Nephron progenitor cell (in vitro differentiated cells): ENCODE results near the gene CASQ1.
A peak's percentile ranks its signal among the peaks of the same experiment; 100 is the strongest.

Experiments used
- DNase-seq: peaks from one replicate; pipeline ENCODE4 v3.0.0; 2021
- H3K27ac Mint-ChIP-seq: 2 replicates; pipeline ENCODE4 v1.8.0; 2021; ENCODE audit warnings: mild to moderate bottlenecking, moderate library complexity, mixed read lengths
- H3K27me3 Mint-ChIP-seq: 2 replicates; pipeline ENCODE4 v1.8.0; 2021; ENCODE audit warnings: mild to moderate bottlenecking, low read depth, mixed read lengths; ENCODE audit not compliant: poor library complexity
- H3K36me3 Mint-ChIP-seq: 2 replicates; pipeline ENCODE4 v1.8.0; 2021; ENCODE audit warnings: low read depth, mixed read lengths
- H3K4me1 Mint-ChIP-seq: 2 replicates; pipeline ENCODE4 v1.8.0; 2021; ENCODE audit warnings: mixed read lengths
- H3K4me3 Mint-ChIP-seq: 2 replicates; pipeline ENCODE4 v1.8.0; 2021; ENCODE audit warnings: mild to moderate bottlenecking, moderate library complexity, mixed read lengths
- H3K9me3 Mint-ChIP-seq: 2 replicates; pipeline ENCODE4 v1.8.0; 2021; ENCODE audit warnings: mild to moderate bottlenecking, moderate library complexity, mixed read lengths
- CTCF ChIP-seq: fragments of 200-600 bp; sonication (generic); IDR thresholded peaks from 2 replicates; pipeline ENCODE4 v1.5.0; 2021; ENCODE audit warnings: antibody characterized with exemption

CASQ1 gene

GRCh38 chr1:160219062-160219929, 28.9 kb downstream of the CASQ1 start:
- peak overlapping the region; percentile 60 for H3K27ac Mint-ChIP-seq
- H3K27me3 Mint-ChIP-seq, result no peaks in the 10 kb centered on the region
- DNase-seq, result peak; percentile 46
- no peak overlapping the region for H3K4me3 Mint-ChIP-seq
- H3K9me3 Mint-ChIP-seq, result no peaks in the 10 kb centered on the region
- H3K4me1 Mint-ChIP-seq, result peaks cover 5% of the 10 kb centered on the region
- peak; percentile 46 for TF ChIP-seq CTCF
- peaks cover 64% of the 10 kb centered on the region for H3K36me3 Mint-ChIP-seq

GRCh38 chr1:160220301-160220700, 29.9 kb downstream of the CASQ1 start:
- no peak for TF ChIP-seq CTCF
- H3K4me1 Mint-ChIP-seq, result peaks cover 5% of the 10 kb centered on the region
- no peak overlapping the region for H3K4me3 Mint-ChIP-seq
- H3K27me3 Mint-ChIP-seq, result no peaks in the 10 kb centered on the region
- H3K36me3 Mint-ChIP-seq, result peaks cover 70% of the 10 kb centered on the region
- no peak for DNase-seq
- peak overlapping the region; percentile 60 for H3K27ac Mint-ChIP-seq
- H3K9me3 Mint-ChIP-seq, result no peaks in the 10 kb centered on the region

GRCh38 chr1:160221089-160221488, 30.7 kb downstream of the CASQ1 start:
- no peak for TF ChIP-seq CTCF
- H3K4me1 Mint-ChIP-seq, result peaks cover 5% of the 10 kb centered on the region
- no peak overlapping the region for H3K4me3 Mint-ChIP-seq
- no peak for DNase-seq
- H3K9me3 Mint-ChIP-seq, result no peaks in the 10 kb centered on the region
- no peaks in the 10 kb centered on the region for H3K27me3 Mint-ChIP-seq
- H3K27ac Mint-ChIP-seq, result no peak overlapping the region
- H3K36me3 Mint-ChIP-seq, result peaks cover 63% of the 10 kb centered on the region

GRCh38 chr1:160222546-160222945, 32.2 kb downstream of the CASQ1 start:
- Mint-ChIP-seq H3K9me3 (no peaks in the 10 kb centered on the region), H3K27me3 (no peaks in the 10 kb centered on the region)

GRCh38 chr1:160224606-160225005, 34.2 kb downstream of the CASQ1 start:
- DNase-seq, result no peak
- Mint-ChIP-seq H3K27ac (no peak overlapping the region), H3K4me3 (no peak overlapping the region), H3K9me3 (no peaks in the 10 kb centered on the region), H3K36me3 (peaks cover 59% of the 10 kb centered on the region), H3K27me3 (no peaks in the 10 kb centered on the region), H3K4me1 (peaks cover 5% of the 10 kb centered on the region)
- TF ChIP-seq CTCF, result no peak

More at GRCh38 chr1:160222546-160222945, 32.2 kb downstream of the CASQ1 start:
- peaks cover 5% of the 10 kb centered on the region for H3K4me1 Mint-ChIP-seq
- H3K27ac Mint-ChIP-seq, result peak overlapping the region; percentile 24
- peaks cover 52% of the 10 kb centered on the region for H3K36me3 Mint-ChIP-seq
- no peak overlapping the region for H3K4me3 Mint-ChIP-seq
- no peak for TF ChIP-seq CTCF
- no peak for DNase-seq

GRCh38 chr1:160225345-160225744, 35.0 kb downstream of the CASQ1 start:
- DNase-seq, result no peak
- peaks cover 62% of the 10 kb centered on the region for H3K36me3 Mint-ChIP-seq
- no peak overlapping the region for H3K4me3 Mint-ChIP-seq
- H3K9me3 Mint-ChIP-seq, result no peaks in the 10 kb centered on the region
- TF ChIP-seq CTCF, result no peak
- H3K27me3 Mint-ChIP-seq, result no peaks in the 10 kb centered on the region
- no peak overlapping the region for H3K27ac Mint-ChIP-seq
- H3K4me1 Mint-ChIP-seq, result no peaks in the 10 kb centered on the region
